HG02938 (cell line): Measurements from ENCODE around the gene DTX1.
"Not testable (repeated sequence)": the region's sequence is repeated elsewhere in the genome, so short reads cannot be mapped to it uniquely, and the experiment has no call there.

Experiments
- ATAC-seq: cut with Tn5 transposase; IDR thresholded peaks from one replicate; pipeline ENCODE4 v1.9.1; 2021; ENCODE audit warnings: mild to moderate bottlenecking, moderate library complexity; ENCODE audit not compliant: unreplicated experiment

The DTX1 gene

GRCh38 chr12:113112043-113112899 is 55.7 kb downstream of the DTX1 start:
- ATAC-seq, result no peak

DNA sequence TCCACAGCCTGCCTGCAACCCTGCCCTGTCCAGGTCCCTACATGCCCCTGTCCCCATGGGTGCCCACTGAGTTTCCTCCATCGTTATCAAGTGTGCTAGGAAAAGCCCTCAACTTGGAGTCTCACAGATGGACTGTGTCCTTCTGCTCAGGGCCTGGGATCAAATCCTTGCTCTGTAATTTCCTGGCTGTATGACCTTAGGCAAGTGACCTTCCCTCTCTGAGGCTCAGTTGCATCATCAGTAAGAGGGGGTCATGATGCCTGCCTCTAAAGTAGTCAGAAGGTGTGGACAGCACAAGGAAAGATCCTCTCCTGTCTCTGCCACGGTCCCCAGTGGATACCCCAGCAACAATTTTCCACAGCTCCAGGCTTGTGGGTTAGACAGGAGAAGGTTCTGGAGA is 56.9 kb downstream of the DTX1 start:
- ATAC-seq, result no peak

DNA sequence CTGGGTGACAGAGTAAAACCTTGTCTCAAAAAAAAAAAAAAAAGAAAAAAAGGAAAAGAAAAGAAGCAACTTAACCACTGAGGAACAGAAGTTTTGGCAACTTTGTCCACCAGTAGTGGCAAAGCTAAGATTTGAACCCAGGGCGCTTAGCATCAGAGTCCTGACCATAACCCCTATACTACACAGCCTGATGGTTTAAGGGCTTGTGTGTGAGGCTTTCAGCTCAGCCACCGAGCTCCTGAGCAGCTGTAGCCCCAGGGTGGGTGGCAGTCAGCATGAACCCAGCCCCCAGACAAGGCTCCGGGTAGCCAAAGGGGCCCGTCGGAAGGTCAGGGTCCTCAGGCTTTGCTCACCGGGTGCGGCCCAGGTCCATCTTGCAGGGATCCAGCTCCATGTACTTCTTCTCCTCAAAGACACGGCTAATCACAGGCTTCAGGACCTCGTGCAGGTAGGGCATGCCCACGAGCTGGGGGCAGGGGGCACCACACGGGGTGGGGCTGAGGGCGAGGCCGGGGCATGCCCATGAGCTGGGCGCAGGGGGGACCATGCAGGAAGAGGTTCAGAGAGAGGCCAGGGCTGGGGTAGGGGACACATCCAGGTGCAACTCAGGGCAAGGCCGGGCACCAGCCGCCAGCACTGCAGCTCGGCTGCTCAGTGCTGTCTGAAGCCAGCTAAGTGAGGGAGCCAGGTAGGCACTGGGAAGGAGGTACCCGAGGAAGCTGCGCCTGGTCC is 58.1 kb downstream of the DTX1 start:
- ATAC-seq, result no peak

GRCh38 chr12:113115455-113116126 is 59.1 kb downstream of the DTX1 start:
- ATAC-seq, result no peak

DNA sequence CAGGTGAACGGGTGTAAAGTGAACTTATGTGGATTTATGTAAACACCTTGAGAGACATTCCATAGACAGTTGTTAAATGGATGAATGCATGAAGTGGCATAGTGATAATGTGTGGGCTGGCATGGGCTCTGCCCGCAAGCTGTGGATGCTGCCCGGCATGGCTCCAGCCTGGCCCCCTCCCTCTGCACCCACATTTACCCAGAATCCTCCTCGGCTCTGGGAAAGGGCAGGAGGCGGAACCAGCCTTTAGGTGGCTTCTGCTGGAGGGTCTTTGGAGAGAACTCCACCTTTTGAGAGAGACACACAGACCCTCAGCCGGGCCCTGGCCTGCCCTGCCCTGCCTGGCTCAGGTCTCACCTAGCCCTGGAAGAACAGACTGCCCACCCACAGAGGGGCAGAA is 60.3 kb downstream of the DTX1 start:
- ATAC-seq, result no peak

- not testable (repeated sequence) for ATAC-seq
Observed at GRCh38 chr12:113117684-113118083, 61.2 kb downstream of the DTX1 start.

DNA sequence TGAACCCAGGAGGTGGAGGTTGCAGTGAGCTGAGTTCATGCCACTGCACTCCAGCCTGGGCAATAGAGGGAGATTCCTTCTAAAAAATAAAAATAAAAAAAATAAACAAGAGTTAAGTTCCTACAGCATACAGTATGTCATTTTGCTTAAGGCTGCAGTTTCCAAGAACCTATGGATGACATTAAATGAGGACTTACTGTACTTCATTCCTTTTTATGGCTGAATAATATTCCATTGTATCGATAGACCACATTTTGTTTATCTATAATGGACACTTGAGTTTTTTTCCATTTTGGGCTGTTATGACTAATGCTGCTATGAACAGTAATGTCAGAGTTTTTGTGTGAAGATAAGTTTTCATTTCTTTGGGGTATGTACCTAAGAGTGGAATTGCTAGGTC is 61.6 kb downstream of the DTX1 start:
- no peak for ATAC-seq

- ATAC-seq, result no peak
Observed at GRCh38 chr12:113119980-113120669, 63.6 kb downstream of the DTX1 start.

DNA sequence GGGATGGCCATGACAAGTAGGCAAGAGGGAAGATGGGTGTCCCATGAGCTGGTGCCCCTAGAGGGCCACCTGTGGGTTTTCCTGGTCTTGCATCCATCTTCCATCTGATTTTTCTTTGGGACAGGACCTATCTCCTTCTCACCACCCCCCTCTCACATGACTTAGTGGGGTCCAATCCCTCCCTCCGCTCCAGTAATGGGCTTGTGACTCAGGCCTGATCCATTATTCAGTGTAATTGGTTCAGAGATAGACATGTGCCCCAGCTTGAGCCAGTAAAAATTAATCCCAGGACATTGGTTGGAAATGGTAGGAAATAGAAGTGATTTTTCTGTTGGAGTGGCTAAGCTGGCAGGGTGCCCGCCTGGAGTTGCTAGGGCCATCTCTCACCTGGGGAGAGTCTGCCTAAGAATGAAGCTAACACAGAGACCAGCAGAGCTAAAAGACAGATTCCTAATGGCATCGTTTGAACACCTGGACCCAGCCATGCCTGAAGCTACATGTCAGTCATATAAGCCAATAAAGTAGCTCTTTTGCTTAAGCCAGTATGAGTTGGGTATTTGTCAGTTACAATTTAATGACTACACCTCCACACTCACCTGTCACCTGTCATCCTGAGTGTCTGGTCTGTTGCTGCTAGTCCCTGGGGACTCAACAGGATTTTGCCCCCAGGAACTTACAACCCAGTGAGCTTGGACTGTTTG is 64.3 kb downstream of the DTX1 start:
- ATAC-seq, result no peak

- no peak for ATAC-seq
Observed at GRCh38 chr12:113127791-113128199, 71.3 kb downstream of the DTX1 start.

DNA sequence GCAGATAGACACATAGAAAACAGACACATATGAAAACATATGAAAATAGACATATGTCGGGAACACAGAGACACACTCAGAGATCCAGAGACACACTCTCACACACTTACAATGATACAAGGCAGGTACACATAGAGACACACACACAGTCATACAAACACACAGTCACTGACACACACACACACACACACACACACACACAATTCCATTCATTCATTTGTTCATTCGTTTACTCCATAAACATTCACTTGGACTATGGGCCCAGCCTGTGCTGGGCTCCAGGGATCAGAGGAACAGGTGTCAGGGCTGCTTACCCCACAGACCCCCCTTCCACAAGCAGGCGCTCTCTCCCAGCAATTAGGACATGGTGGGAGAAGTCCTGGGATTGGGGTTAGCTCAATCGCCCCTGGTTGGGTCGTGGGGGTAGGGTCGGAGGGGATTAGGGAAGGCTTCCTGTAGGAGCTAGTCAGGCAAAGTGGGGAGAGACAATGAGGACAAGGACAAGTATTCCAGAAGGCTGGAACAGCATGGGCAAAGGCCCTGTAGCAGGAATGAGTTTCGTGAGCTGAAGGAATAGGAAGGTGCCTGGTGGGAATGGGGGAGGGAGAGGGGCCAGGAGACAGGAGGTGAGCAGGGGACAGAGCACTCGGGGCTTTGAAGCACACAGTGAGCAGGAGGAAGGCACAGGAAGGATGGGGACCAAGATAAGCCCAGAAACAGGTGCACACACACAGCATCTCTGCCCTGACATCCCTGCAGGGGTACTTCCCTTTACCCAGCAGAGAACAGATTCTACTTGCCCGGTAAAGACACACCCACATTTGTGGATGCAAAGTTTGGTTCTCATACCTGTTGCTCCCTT is 72.5 kb downstream of the DTX1 start:
- no peak for ATAC-seq

DNA sequence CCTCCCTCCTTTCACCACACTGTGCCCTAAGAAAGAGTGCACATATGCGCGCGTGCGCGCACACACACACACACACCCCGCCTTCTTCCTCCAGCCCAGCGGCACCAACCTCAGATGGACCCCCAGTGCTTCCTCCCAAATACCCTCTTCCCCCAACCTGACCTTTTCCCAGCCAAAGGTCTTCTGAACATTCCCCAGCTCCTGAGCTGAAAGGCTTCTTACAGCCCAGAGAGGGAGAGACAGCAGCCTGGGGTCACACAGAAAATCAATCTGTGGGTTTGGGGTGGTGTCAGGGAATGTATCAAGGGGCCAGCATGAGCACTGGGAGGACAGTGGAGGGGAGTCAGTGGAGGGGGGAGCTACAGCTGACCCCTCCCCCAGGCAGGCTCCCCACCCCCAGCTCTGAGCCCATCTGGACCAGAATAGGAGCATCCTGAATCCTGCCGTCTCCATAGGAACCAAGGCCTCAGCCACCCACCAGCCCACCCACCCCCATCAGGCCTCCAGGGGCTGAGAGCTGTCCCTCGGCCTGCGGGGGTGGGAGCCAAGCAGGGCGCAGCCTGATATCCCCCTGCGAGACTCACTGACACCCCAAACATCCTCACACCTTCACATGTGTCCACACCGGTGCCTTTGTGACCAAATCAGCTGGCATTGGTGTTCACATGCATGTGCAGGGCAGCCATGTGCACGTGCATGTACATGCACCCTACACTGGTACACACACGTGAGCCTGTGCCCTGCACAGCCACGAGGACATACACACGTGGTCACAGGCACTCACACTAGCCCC is 73.3 kb downstream of the DTX1 start:
- ATAC-seq, result no peak

- no peak for ATAC-seq
Observed at GRCh38 chr12:113130457-113131135, 74.1 kb downstream of the DTX1 start.

GRCh38 chr12:113131556-113131955 is 75.0 kb downstream of the DTX1 start:
- ATAC-seq, result no peak

DNA sequence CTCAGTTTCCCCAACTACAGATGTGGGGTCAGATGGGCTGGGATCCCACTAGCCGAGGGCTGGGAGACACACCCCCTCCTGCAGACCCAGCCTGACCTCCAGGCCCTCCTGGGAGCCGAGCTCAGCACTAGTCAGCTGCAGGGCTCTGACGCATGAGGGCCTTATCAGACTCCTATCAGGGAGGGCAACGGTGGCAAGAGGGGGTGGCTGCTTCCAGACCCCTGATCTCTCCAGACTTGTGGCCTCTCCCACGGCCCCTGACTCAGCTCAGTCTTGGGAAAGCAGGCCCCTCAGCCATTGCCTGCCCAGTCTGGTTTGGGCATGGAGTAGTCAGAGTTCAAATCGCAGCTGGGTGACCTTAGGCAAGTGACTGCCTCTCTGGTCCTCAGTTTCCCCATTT is 76.5 kb downstream of the DTX1 start:
- no peak for ATAC-seq

GRCh38 chr12:113133666-113134065 is 77.1 kb downstream of the DTX1 start:
- no peak for ATAC-seq

GRCh38 chr12:113134071-113134470 is 77.5 kb downstream of the DTX1 start:
- ATAC-seq, result no peak

DNA sequence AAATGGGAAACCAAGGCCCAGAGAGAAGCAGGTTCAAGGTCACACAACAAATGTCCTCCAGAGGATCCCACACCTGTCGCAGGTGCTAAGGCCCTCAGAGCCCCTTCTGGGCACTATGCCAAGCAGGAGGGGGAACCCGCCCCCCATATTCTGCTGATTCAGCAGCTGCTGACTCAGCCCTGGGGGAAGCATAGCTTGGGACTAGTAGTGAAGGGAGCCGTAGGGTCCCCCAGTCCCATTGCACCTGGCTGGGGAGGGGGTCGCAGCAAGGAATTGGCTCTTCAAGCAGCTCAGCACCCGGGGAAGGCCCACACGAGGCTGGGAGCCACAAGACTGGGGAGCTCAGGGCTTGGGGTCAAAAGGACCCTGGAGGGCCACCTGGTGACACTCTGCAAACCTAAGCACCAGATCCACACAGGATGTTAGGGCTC is 78.0 kb downstream of the DTX1 start:
- no peak for ATAC-seq
